ENCODE measurements around the gene BLOC1S3.

DNA sequence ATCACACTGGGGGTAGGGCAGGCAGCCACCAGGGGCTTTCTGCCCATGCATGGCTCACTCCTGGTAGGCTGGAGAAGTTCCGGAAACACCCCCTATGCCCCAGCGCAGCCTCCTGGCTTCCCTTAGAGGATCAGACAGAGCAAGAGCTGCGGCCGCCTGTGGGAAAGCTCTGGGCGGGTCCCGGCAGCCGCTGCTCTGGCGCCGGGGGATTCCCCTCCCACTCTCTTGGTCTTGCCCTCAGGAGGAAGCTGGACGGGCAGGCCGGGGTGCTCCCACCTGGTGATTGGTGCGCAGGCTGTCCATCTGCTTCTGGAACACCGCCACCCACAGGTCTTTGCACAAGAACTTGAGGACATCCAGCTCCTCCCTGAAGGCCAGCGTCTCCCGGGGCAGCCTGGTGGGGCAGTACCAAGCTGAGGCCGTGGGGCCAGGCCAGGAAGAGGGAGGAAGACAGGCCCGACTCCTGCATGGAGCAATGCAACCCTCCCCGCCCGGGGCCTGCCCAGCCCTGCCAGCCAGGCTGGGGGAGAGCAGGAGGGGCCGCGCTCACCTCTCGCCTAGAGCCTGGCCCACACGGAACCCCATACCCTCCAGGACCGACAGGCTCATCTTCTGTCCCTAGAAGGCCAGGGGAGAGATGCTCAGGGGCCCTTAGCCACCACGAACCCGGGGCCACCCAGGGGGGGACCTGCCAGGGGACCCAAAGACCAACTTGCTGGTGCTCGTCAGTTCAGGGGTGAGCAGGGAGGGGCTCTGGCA is 13.8 kb upstream of the BLOC1S3 start:
- TF ChIP-seq, protein P1, sequence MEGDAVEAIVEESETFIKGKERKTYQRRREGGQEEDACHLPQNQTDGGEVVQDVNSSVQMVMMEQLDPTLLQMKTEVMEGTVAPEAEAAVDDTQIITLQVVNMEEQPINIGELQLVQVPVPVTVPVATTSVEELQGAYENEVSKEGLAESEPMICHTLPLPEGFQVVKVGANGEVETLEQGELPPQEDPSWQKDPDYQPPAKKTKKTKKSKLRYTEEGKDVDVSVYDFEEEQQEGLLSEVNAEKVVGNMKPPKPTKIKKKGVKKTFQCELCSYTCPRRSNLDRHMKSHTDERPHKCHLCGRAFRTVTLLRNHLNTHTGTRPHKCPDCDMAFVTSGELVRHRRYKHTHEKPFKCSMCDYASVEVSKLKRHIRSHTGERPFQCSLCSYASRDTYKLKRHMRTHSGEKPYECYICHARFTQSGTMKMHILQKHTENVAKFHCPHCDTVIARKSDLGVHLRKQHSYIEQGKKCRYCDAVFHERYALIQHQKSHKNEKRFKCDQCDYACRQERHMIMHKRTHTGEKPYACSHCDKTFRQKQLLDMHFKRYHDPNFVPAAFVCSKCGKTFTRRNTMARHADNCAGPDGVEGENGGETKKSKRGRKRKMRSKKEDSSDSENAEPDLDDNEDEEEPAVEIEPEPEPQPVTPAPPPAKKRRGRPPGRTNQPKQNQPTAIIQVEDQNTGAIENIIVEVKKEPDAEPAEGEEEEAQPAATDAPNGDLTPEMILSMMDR (conservative IDR thresholded peaks at IDR 0.05; ENCODE audit: low read length) = peak; percentile 42
- no peak for TF ChIP-seq EZH2phosphoT487 (IDR thresholded peaks at IDR 0.05; ENCODE audit: borderline replicate concordance, low read depth, low read length)

Measured in OCI-LY7 (cell line).